Hepatocyte (in vitro differentiated cells): ENCODE data around the gene WDFY2. TPM values are rescaled to one million over a fixed set of nuclear protein-coding genes. Genes with fewer than 3 reads are reported as not detected.

Experiments used
- DNase-seq: peaks from one replicate; pipeline ENCODE4 v3.0.0-alpha.2; 2016; ENCODE audit warnings: low spot score
- H2AFZ ChIP-seq: fragments of 200-600 bp; sonication (generic); 2 replicates; pipeline ENCODE4 v1.6.0; 2016; ENCODE audit warnings: antibody characterized with exemption, mild to moderate bottlenecking
- H3K27ac ChIP-seq: fragments of 200-600 bp; sonication (generic); 2 replicates; pipeline ENCODE4 v1.5.1; 2016; ENCODE audit warnings: mild to moderate bottlenecking
- H3K27me3 ChIP-seq: fragments of 200-600 bp; sonication (generic); 2 replicates; pipeline ENCODE4 v1.6.1; 2016
- H3K36me3 ChIP-seq: fragments of 200-600 bp; sonication (generic); replicated peaks from 2 replicates; pipeline ENCODE4 v1.5.1; 2016; ENCODE audit warnings: low read depth; ENCODE audit not compliant: insufficient read depth
- H3K4me1 ChIP-seq: fragments of 200-600 bp; sonication (generic); 2 replicates; pipeline ENCODE4 v1.5.1; 2016; ENCODE audit warnings: mild to moderate bottlenecking, moderate library complexity; ENCODE audit not compliant: insufficient read depth
- H3K4me2 ChIP-seq: fragments of 200-600 bp; sonication (generic); 2 replicates; pipeline ENCODE4 v1.6.0; 2016
- H3K4me3 ChIP-seq: fragments of 200-600 bp; sonication (generic); 2 replicates; pipeline ENCODE4 v1.5.1; 2016; ENCODE audit warnings: mild to moderate bottlenecking
- H3K79me2 ChIP-seq: fragments of 200-600 bp; sonication (generic); 2 replicates; pipeline ENCODE4 v1.6.0; 2017; ENCODE audit warnings: mild to moderate bottlenecking
- H3K9me2 ChIP-seq: fragments of 200-600 bp; sonication (generic); replicated peaks from 2 replicates; pipeline ENCODE4 v1.6.0; 2017; ENCODE audit warnings: mild to moderate bottlenecking; ENCODE audit not compliant: insufficient read depth
- H3K9me3 ChIP-seq: fragments of 200-600 bp; sonication (generic); 2 replicates; pipeline ENCODE4 v1.5.1; 2016; ENCODE audit warnings: low read depth, mild to moderate bottlenecking
- H4K20me1 ChIP-seq: fragments of 200-600 bp; sonication (generic); 2 replicates; pipeline ENCODE4 v1.6.0; 2016; ENCODE audit warnings: mild to moderate bottlenecking; ENCODE audit not compliant: insufficient read depth, poor library complexity, severe bottlenecking
- CTCF ChIP-seq: fragments of 200-600 bp; sonication (generic); IDR thresholded peaks from 2 replicates; pipeline ENCODE4 v1.5.1; 2016; ENCODE audit warnings: antibody characterized with exemption, mild to moderate bottlenecking; ENCODE audit not compliant: poor library complexity
- EZH2 ChIP-seq: fragments of 200-600 bp; sonication (generic); IDR thresholded peaks from 2 replicates; pipeline ENCODE4 v1.6.1; 2016; ENCODE audit warnings: antibody characterized with exemption, mild to moderate bottlenecking, borderline replicate concordance
- EZH2phosphoT487 ChIP-seq: fragments of 200-600 bp; sonication (generic); IDR thresholded peaks from one replicate; pipeline ENCODE4 v1.6.1; 2018; ENCODE audit warnings: antibody characterized with exemption, mild to moderate bottlenecking, low read depth, moderate library complexity; ENCODE audit not compliant: unreplicated experiment, severe bottlenecking
- WGBS: methylation state at CpG from one replicate; pipeline ENCODE4 v1.1.6; 2016; ENCODE audit warnings: low lambda C conversion rate; ENCODE audit errors: missing lambda C conversion rate; 5-methylcytosine and 5-hydroxymethylcytosine counted together
- polyA plus RNA-seq: library from polyadenylated mRNA; unstranded; fragments of >200 nt; fragmentation: Nextera tagmentation; extraction: Ambion mirVana; gene quantifications from 2 replicates; pipeline ENCODE4 v1.2.1, GENCODE V29; 2016
- total RNA-seq: library from RNA; depleted of rRNA; stranded (reverse); fragments of >200 nt; gene quantifications from 2 replicates; pipeline ENCODE4 v1.2.3, GENCODE V29; 2014

Gene WDFY2
- total and polyA plus RNA-seq, 2 experiments from 2014 or later: 9.0 to 9.1 TPM

- Histone ChIP-seq H3K27ac (no peak overlapping the region), H2AFZ (no peak overlapping the region), H3K4me3 (no peak overlapping the region), H3K36me3 (no peaks in the 10 kb centered on the region), H3K79me2 (no peaks in the 10 kb centered on the region), H3K9me2 (no peaks in the 10 kb centered on the region), H3K27me3 (no peaks in the 10 kb centered on the region), H3K9me3 (no peaks in the 10 kb centered on the region), H4K20me1 (no peaks in the 10 kb centered on the region), H3K4me1 (peaks cover 16% of the 10 kb centered on the region), H3K4me2 (no peak overlapping the region)
- TF ChIP-seq EZH2phosphoT487 (no peak), CTCF (no peak), EZH2 (no peak)
- DNase-seq: no peak
- WGBS: 77% methylated on average over 5 of the region's 5 CpGs
Measured at GRCh38 chr13:51800486-51800885, 216.2 kb downstream of the WDFY2 start.

GRCh38 chr13:51801631-51802099 is 217.4 kb downstream of the WDFY2 start:
- no peak for DNase-seq
- H3K4me2 ChIP-seq: no peak overlapping the region
- H3K27ac ChIP-seq: peak overlapping the region; percentile 98
- 93% methylated on average over 7 of the region's 7 CpGs for WGBS
- H3K4me1 ChIP-seq: peaks cover 16% of the 10 kb centered on the region
- TF ChIP-seq CTCF (no peak), EZH2phosphoT487 (no peak), EZH2 (no peak)
- no peaks in the 10 kb centered on the region for H3K9me3 ChIP-seq
- no peak overlapping the region for H3K4me3 ChIP-seq
- no peaks in the 10 kb centered on the region for H3K27me3 ChIP-seq
- H3K9me2 ChIP-seq: no peaks in the 10 kb centered on the region
- H4K20me1 ChIP-seq: no peaks in the 10 kb centered on the region
- H3K36me3 ChIP-seq: no peaks in the 10 kb centered on the region
- H2AFZ ChIP-seq: no peak overlapping the region
- H3K79me2 ChIP-seq: no peaks in the 10 kb centered on the region

GRCh38 chr13:51802631-51803418 is 218.6 kb downstream of the WDFY2 start:
- Histone ChIP-seq H3K36me3 (no peaks in the 10 kb centered on the region), H3K4me2 (peak overlapping the region; percentile 78), H4K20me1 (no peaks in the 10 kb centered on the region), H3K9me2 (no peaks in the 10 kb centered on the region), H3K4me3 (peak overlapping the region; percentile 57), H3K79me2 (no peaks in the 10 kb centered on the region), H3K9me3 (no peaks in the 10 kb centered on the region), H3K27ac (peak overlapping the region; percentile 98), H3K4me1 (peaks cover 16% of the 10 kb centered on the region), H3K27me3 (no peaks in the 10 kb centered on the region), H2AFZ (peak overlapping the region; percentile 46)
- no peak for DNase-seq
- TF ChIP-seq EZH2phosphoT487 (no peak), CTCF (no peak), EZH2 (no peak)
- 57% methylated on average over 9 of the region's 9 CpGs for WGBS
